Aorta (tissue), 5 donors: ENCODE data around the gene BSG. TPM values are rescaled to one million over a fixed set of nuclear protein-coding genes. Genes with fewer than 3 reads are reported as not detected.

Experiments used
- ATAC-seq: fragments of 200-7000 bp; cut with Tn5 transposase; one replicate; pipeline ENCODE4 v1.9.1; 2022; ENCODE audit warnings: moderate library complexity; ENCODE audit not compliant: low FRiP score
- DNase-seq, 2 donors: peaks; one replicate each; pipeline ENCODE4 v3.0.0-alpha.2; 2020
- H3K27ac ChIP-seq, 2 donors: one replicate each; pipeline ENCODE4 v1.5.1; 2013; ENCODE audit warnings: low read length in 2 of 2, mild to moderate bottlenecking in 2 of 2, moderate library complexity in 2 of 2, control low read depth in 1 of 2, inconsistent platforms in 1 of 2, low read depth in 1 of 2
- H3K27me3 ChIP-seq, 2 donors: one replicate each; pipeline ENCODE4 v1.6.1; 2013; ENCODE audit warnings: control low read depth in 1 of 2, low read length in 1 of 2, mild to moderate bottlenecking in 1 of 2, moderate library complexity in 1 of 2; ENCODE audit not compliant: insufficient read depth in 2 of 2, control insufficient read depth in 1 of 2
- H3K36me3 ChIP-seq, 2 donors: one replicate each; pipeline ENCODE4 v1.6.1; 2013; ENCODE audit warnings: control low read depth in 1 of 2, low read length in 1 of 2, mild to moderate bottlenecking in 1 of 2; ENCODE audit not compliant: insufficient read depth in 2 of 2, control insufficient read depth in 1 of 2
- H3K4me1 ChIP-seq, 2 donors: one replicate each; pipeline ENCODE4 v1.6.1; 2013; ENCODE audit warnings: low read length in 2 of 2, control low read depth in 1 of 2, mild to moderate bottlenecking in 1 of 2, moderate library complexity in 1 of 2; ENCODE audit not compliant: insufficient read depth in 2 of 2, control insufficient read depth in 1 of 2
- H3K4me3 ChIP-seq, 2 donors: one replicate each; pipeline ENCODE4 v1.5.1; 2013; ENCODE audit warnings: low read length in 2 of 2, control low read depth in 1 of 2, mild to moderate bottlenecking in 1 of 2
- H3K9me3 ChIP-seq: one replicate; pipeline ENCODE4 v1.6.1; 2013; ENCODE audit warnings: mild to moderate bottlenecking, low read length; ENCODE audit not compliant: control insufficient read depth
- WGBS, 2 donors: extraction: QIAGEN DNeasy Blood & Tissue Kit; methylation state at CpG; one replicate each; pipeline ENCODE4 v1.1.7; 2013; 5-methylcytosine and 5-hydroxymethylcytosine counted together
- intact Hi-C, 2 donors: fragments of 100-400 bp; cut with DNase I; formaldehyde crosslinking; loops; one replicate each; pipeline versions ENCODE4 v1.14.2 to v1.15.0; 2022
- polyA plus RNA-seq, 2 donors: library from polyadenylated mRNA; stranded (reverse); fragments of 200-250 nt; gene quantifications; one replicate each; pipeline ENCODE4 v1.2.3, GENCODE V29; 2013
- total RNA-seq, 2 donors: library from RNA; stranded (reverse); fragmentation: NEBNext Ultra II Directional; extraction: Animal tissue kit (Norgen Biotek cat#: 25700); gene quantifications; one replicate each; pipeline ENCODE4 v1.2.1, GENCODE V29; 2021
- donor health status: healthy with polysubstance abuse.
- donor health status: Bipolar disorder and iron deficiency.
- donor health status: DM: no; HTN: no; CAD: no.
- donor health status: DM: no; HTN: no; CAD: no.
- donor health status: DM: yes; HTN: yes; CAD: no.

BSG gene
- total and polyA plus RNA-seq, 4 donors, result 239 to 436 (median 272) TPM

DNA sequence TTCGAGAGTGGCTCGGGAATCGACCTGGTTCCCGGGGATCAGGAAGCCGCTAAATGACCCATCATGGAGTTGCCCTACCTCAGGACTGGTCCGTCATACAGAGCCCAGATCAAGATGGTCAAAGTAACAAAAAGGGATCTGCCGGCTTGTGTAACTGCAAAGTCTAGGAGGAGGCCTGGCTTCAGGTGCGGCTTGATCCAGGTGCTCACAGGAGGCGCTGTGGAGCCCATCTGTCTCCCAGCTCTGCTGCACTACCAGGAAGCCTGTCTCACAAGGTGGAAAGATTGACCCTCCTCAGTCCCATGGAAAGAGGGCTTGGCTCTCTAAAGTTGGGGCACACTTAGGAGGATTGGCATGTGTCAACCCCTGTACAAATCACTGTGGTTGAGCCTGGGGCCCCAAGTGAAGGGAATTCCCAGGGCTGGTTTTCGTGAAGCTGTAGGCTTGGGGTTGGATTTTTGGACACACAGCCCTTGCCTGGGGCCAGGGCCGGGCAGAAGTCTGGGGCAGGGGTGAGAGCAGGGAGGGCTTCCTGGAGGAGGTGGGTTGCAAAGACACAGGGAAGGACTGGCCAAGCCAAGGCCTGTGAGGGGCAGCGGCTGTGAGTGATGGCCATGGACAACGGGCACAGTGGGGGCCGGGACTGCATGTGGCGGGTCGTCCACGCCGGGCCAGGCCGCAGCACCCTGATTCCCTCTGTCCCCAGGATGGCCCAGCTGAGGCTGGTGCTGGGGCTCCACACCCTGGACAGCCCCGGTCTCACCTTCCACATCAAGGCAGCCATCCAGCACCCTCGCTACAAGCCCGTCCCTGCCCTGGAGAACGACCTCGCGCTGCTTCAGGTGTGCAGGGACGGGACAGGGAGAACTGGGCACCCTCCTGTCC lies 24.3 kb upstream of the BSG start:
- 81 to 88% methylated on average over 26 of the region's 26 CpGs for WGBS, 2 donors
- no peaks in the 10 kb centered on the region for H3K27me3 ChIP-seq
- intact Hi-C loops, result no loop called here
- ATAC-seq (no peak), DNase-seq (no peak)
- H3K4me3 ChIP-seq, result no peak overlapping the region
- H3K4me1 ChIP-seq, result no peaks in the 10 kb centered on the region
- no peaks in the 10 kb centered on the region for H3K36me3 ChIP-seq
- H3K27ac ChIP-seq, result no peak overlapping the region
- H3K9me3 ChIP-seq, result no peaks in the 10 kb centered on the region

DNA sequence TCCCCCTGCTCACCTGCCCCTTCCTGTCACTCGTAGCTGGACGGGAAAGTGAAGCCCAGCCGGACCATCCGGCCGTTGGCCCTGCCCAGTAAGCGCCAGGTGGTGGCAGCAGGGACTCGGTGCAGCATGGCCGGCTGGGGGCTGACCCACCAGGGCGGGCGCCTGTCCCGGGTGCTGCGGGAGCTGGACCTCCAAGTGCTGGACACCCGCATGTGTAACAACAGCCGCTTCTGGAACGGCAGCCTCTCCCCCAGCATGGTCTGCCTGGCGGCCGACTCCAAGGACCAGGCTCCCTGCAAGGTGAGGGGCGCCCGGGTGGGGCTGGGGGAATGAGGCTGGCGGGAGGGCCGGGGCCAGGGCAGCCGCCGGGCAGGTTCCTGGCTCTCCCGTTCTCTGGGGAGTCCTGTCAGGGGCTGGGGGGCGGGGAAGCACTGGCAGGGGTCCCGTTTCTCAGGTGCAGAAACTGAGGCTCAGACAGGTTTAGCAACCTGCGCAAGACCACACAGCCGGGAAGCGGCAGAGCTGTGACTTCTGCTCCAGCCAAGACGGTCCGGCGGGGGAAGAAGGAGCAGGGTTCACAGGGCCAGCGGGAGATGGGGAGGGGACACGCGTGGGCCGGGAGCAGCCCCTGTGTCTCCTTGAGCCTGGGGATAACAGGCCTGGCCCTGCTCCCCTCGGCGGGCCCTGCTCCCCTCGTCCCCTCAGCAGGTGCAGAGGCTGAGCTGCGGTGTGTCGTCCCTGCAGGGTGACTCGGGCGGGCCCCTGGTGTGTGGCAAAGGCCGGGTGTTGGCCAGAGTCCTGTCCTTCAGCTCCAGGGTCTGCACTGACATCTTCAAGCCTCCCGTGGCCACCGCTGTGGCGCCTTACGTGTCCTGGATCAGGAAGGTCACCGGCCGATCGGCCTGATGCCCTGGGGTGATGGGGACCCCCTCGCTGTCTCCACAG lies 23.2 kb upstream of the BSG start:
- Histone ChIP-seq H3K27me3 (no peaks in the 10 kb centered on the region), H3K36me3 (no peaks in the 10 kb centered on the region), H3K4me1 (no peaks in the 10 kb centered on the region), H3K9me3 (no peaks in the 10 kb centered on the region), H3K4me3 (no peak overlapping the region), H3K27ac (no peak overlapping the region)
- intact Hi-C loops, result no loop called here
- no peak for ATAC-seq
- 78% methylated on average over 41 to 52 of the region's 52 CpGs for WGBS, 2 donors
- peak in 1 of 2 donors; percentile 74 for DNase-seq

DNA sequence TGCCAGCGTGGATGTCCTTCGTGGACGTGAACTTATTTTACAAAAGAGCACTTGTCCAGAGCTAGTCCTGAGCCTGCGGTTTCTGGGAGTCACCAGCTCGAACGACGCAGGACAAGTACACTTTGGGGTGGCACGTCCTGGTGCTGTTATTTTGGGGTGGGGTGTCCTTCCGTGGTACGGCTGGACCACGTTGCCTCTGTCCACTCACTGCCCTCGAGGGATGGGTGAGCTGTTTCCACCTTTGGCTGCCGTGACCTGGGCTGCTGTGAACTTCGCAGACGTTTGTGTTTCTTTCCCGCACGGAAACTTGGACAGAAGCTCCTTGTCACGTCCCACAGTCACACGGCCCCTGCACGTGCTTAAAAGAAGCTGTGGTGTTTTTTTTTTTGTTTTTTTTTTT lies 17.6 kb upstream of the BSG start:
- no peaks in the 10 kb centered on the region for H3K27me3 ChIP-seq
- WGBS, 2 donors, result 57 to 65% methylated on average over 20 of the region's 20 CpGs
- ATAC-seq, result no peak
- no peak for DNase-seq
- intact Hi-C loops, result no loop called here
- H3K4me3 ChIP-seq, result no peak overlapping the region
- no peaks in the 10 kb centered on the region for H3K4me1 ChIP-seq
- H3K36me3 ChIP-seq, result no peaks in the 10 kb centered on the region
- no peak overlapping the region for H3K27ac ChIP-seq
- no peaks in the 10 kb centered on the region for H3K9me3 ChIP-seq

DNA sequence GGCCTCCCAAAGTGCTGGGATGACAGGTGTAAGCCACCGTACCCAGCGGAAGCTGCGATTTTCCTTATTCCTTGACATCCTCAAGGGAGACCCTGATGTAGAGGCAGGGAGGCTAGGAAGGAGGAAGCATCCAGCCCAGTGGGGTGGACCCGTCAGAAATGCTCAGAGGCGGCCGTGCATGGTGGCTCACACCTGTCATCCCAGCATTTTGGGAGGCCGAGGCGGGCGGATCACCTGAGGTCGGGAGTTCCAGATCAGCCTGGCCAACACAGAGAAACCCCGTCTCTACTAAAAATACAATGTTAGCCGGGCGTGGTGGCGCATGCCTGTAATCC lies 17.0 kb upstream of the BSG start:
- intact Hi-C loops, result no loop called here
- ATAC-seq (no peak), DNase-seq (no peak)
- Histone ChIP-seq H3K27me3 (no peaks in the 10 kb centered on the region), H3K36me3 (no peaks in the 10 kb centered on the region), H3K4me1 (no peaks in the 10 kb centered on the region), H3K9me3 (no peaks in the 10 kb centered on the region), H3K27ac (no peak overlapping the region), H3K4me3 (no peak overlapping the region)
- WGBS, 2 donors, result 90 to 91% methylated on average over 14 of the region's 14 CpGs

DNA sequence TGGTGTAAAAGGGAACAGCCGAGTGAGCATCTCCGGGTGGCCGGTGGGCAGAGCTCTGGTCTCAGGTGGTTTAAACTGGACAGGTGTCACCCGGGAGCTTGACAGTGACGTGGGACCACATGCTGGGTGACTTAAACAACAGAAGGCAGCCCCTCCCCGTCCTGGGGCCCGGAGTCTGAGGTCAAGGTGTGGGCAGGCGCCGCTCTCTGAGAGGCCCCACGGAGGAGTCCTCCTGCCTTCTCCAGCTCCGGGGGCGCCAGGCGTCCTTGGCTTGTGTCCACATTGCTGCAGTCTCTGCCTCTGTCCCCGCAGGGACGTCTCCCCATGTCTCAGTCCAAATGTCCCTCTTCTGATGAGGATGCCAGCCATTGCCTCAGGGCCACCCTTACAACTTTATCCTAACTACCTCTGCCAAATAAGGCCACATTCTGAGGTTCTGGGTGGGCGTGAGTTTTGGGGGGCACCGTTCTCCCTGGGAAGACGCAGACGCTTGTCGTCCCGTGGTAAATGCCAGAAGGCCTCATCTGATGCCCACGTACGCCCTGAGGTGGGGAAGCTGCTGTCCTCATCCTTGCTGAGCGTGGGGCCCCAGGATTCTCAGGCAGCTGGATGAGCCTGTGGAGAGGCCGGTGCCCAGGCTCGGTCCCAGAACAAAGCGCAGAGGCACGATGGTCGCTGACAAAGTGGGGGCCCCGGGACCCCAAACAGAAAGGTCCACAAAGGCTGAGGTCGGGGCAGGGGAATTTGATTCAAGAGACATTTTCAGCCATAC lies 15.6 kb upstream of the BSG start:
- H3K27ac ChIP-seq, result no peak overlapping the region
- no peak for ATAC-seq
- no peaks in the 10 kb centered on the region for H3K36me3 ChIP-seq
- WGBS, 2 donors, result 74 to 77% methylated on average over 31 of the region's 31 CpGs
- no peaks in the 10 kb centered on the region for H3K27me3 ChIP-seq
- no peak overlapping the region for H3K4me3 ChIP-seq
- H3K9me3 ChIP-seq, result no peaks in the 10 kb centered on the region
- intact Hi-C loops, result no loop called here
- peak in 1 of 2 donors; percentile 79 for DNase-seq
- no peaks in the 10 kb centered on the region for H3K4me1 ChIP-seq

GRCh38 chr19:558770-559439 lies 13.5 kb upstream of the BSG start:
- Histone ChIP-seq H3K27me3 (no peaks in the 10 kb centered on the region), H3K9me3 (no peaks in the 10 kb centered on the region), H3K4me1 (no peaks in the 10 kb centered on the region), H3K36me3 (no peaks in the 10 kb centered on the region), H3K27ac (no peak overlapping the region), H3K4me3 (no peak overlapping the region)
- ATAC-seq (no peak), DNase-seq (no peak)
- intact Hi-C loops, result no loop called here
- WGBS, 2 donors, result 44 to 48% methylated on average over 21 of the region's 21 CpGs

- intact Hi-C loops, result no loop called here
- WGBS, 2 donors, result 66 to 69% methylated on average over 12 of the region's 12 CpGs
- Histone ChIP-seq H3K4me3 (no peak overlapping the region), H3K27ac (no peak overlapping the region), H3K27me3 (no peaks in the 10 kb centered on the region), H3K36me3 (no peaks in the 10 kb centered on the region), H3K4me1 (no peaks in the 10 kb centered on the region), H3K9me3 (no peaks in the 10 kb centered on the region)
- no peak for ATAC-seq
- DNase-seq, result no peak
These were observed 12.3 kb upstream of the BSG start for GRCh38 chr19:560121-560520.

- DNase-seq (no peak), ATAC-seq (peak; percentile 60)
- no peak overlapping the region for H3K27ac ChIP-seq
- H3K36me3 ChIP-seq, result no peaks in the 10 kb centered on the region
- H3K27me3 ChIP-seq, result no peaks in the 10 kb centered on the region
- H3K9me3 ChIP-seq, result no peaks in the 10 kb centered on the region
- H3K4me1 ChIP-seq, result no peaks in the 10 kb centered on the region
- H3K4me3 ChIP-seq, result no peak overlapping the region
- intact Hi-C loops, result no loop called here
- 25 to 30% methylated on average over 18 of the region's 19 CpGs for WGBS, 2 donors
These were observed 6.0 kb upstream of the BSG start for GRCh38 chr19:566403-566802.
